IMR-90 (cell line): ENCODE measurements around the gene OR2A1. TPM values are rescaled to one million over a fixed set of nuclear protein-coding genes. Genes with fewer than 3 reads are reported as not detected.
"Not testable (repeated sequence)": the region's sequence is repeated elsewhere in the genome, so short reads cannot be mapped to it uniquely, and the experiment has no call there.

Experiments
- ATAC-seq: fragments of 200-7000 bp; cut with Tn5 transposase; 2 replicates; pipeline ENCODE4 v1.9.1; 2020; ENCODE audit warnings: low read depth, mild to moderate bottlenecking, moderate library complexity
- BruUV-seq: library from RNA; stranded (reverse); fragments of 400-500 nt; replicated peaks from 2 replicates; lab custom pipeline; 2021; lab: Mats Ljungman, UMichigan
- CTCF ChIA-PET: fragments of 300-600 bp; formaldehyde crosslinking; extraction: SDS; loops from one replicate; lab custom pipeline; 2021; ENCODE audit warnings: antibody characterized with exemption; lab: Yijun Ruan, JAX
- POLR2A ChIA-PET: fragments of 300-600 bp; sonication (Branson Sonifier 250); formaldehyde crosslinking; loops from one replicate; lab custom pipeline; 2022; ENCODE audit warnings: antibody characterized with exemption; ENCODE audit not compliant: unreplicated experiment; lab: Charles Lee
- DNase-seq: peaks from one replicate; pipeline ENCODE4 v3.0.0; 2013
- H2AFZ ChIP-seq: replicated peaks from 2 replicates; pipeline ENCODE3; 2013; ENCODE audit warnings: low read length, mild to moderate bottlenecking; ENCODE audit not compliant: poor library complexity
- H2AK5ac ChIP-seq: 2 replicates; pipeline ENCODE4 v1.6.1; 2013; ENCODE audit warnings: low read depth, low read length, inconsistent platforms
- H2AK9ac ChIP-seq: replicated peaks from 2 replicates; pipeline ENCODE3; 2013; ENCODE audit warnings: mild to moderate bottlenecking, low read depth, low read length, moderate library complexity; ENCODE audit not compliant: poor library complexity
- H2BK120ac ChIP-seq: 2 replicates; pipeline ENCODE4 v1.6.1; 2013; ENCODE audit warnings: low read depth, low read length, inconsistent platforms
- H2BK15ac ChIP-seq: 3 replicates; pipeline ENCODE4 v1.6.1; 2013; ENCODE audit warnings: low read depth, low read length, inconsistent platforms
- H2BK20ac ChIP-seq: 2 replicates; pipeline ENCODE4 v1.6.1; 2013; ENCODE audit warnings: low read depth, mild to moderate bottlenecking, inconsistent platforms, low read length, moderate library complexity
- H2BK5ac ChIP-seq: 2 replicates; pipeline ENCODE4 v1.6.1; 2013; ENCODE audit warnings: mild to moderate bottlenecking, low read depth, low read length, inconsistent platforms; ENCODE audit not compliant: poor library complexity, severe bottlenecking
- H3K14ac ChIP-seq: replicated peaks from 2 replicates; pipeline ENCODE4 v1.6.1; 2013; ENCODE audit warnings: low read depth, low read length, inconsistent platforms
- H3K18ac ChIP-seq: 2 replicates; pipeline ENCODE4 v1.6.1; 2013; ENCODE audit warnings: low read depth, low read length, control low read depth
- H3K23ac ChIP-seq: 2 replicates; pipeline ENCODE4 v1.6.1; 2013; ENCODE audit warnings: low read depth, low read length, inconsistent platforms
- H3K27ac ChIP-seq: 2 replicates; pipeline ENCODE4 v1.5.1; 2013; ENCODE audit warnings: mild to moderate bottlenecking, control low read depth, low read length; ENCODE audit not compliant: insufficient read depth
- H3K27me3 ChIP-seq: 2 replicates; pipeline ENCODE4 v1.6.1; 2013; ENCODE audit warnings: low read length; ENCODE audit not compliant: control insufficient read depth, insufficient read depth
- H3K36me3 ChIP-seq: 2 replicates; pipeline ENCODE4 v1.6.1; 2013; ENCODE audit warnings: low read length, mixed read lengths; ENCODE audit not compliant: control insufficient read depth, insufficient read depth
- H3K4ac ChIP-seq: 2 replicates; pipeline ENCODE4 v1.6.1; 2013; ENCODE audit warnings: low read depth, low read length, inconsistent platforms
- H3K4me1 ChIP-seq: 2 replicates; pipeline ENCODE4 v1.6.1; 2013; ENCODE audit warnings: low read length, mixed read lengths; ENCODE audit not compliant: control insufficient read depth, insufficient read depth
- H3K4me2 ChIP-seq: 2 replicates; pipeline ENCODE4 v1.6.1; 2013; ENCODE audit warnings: low read depth, mild to moderate bottlenecking, control low read depth, low read length, moderate library complexity
- H3K4me3 ChIP-seq: 2 replicates; pipeline ENCODE4 v1.5.1; 2013; ENCODE audit warnings: low read depth, mild to moderate bottlenecking, control low read depth, low read length, moderate library complexity; ENCODE audit not compliant: insufficient read depth
- H3K56ac ChIP-seq: 2 replicates; pipeline ENCODE4 v1.6.1; 2013; ENCODE audit warnings: low read length, inconsistent platforms; ENCODE audit not compliant: insufficient read depth; ENCODE audit errors: extremely low read depth
- H3K79me1 ChIP-seq, 2 experiments: 2 replicates each; pipeline ENCODE4 v1.6.1; 2013; ENCODE audit warnings: low read length in 2 of 2, inconsistent platforms in 1 of 2, low read depth in 1 of 2
- H3K9ac ChIP-seq: 2 replicates; pipeline ENCODE4 v1.6.1; 2013; ENCODE audit warnings: low read depth, low read length, control low read depth
- H3K9me1 ChIP-seq: 2 replicates; pipeline ENCODE4 v1.6.1; 2013; ENCODE audit warnings: low read length, inconsistent platforms; ENCODE audit not compliant: insufficient read depth
- H3K9me3 ChIP-seq: 2 replicates; pipeline ENCODE4 v1.6.1; 2013; ENCODE audit warnings: low read length; ENCODE audit not compliant: control insufficient read depth, insufficient read depth
- H4K20me1 ChIP-seq: 2 replicates; pipeline ENCODE4 v1.6.1; 2013; ENCODE audit warnings: low read length, inconsistent platforms; ENCODE audit not compliant: insufficient read depth
- H4K5ac ChIP-seq: 2 replicates; pipeline ENCODE4 v1.6.1; 2013; ENCODE audit warnings: mild to moderate bottlenecking, low read depth, low read length, control low read depth
- H4K8ac ChIP-seq, 2 experiments: 2 replicates each; pipeline ENCODE4 v1.6.1; 2013; ENCODE audit warnings: low read depth in 2 of 2, low read length in 2 of 2, control low read depth in 1 of 2, inconsistent platforms in 1 of 2
- H4K91ac ChIP-seq: 2 replicates; pipeline ENCODE4 v1.6.1; 2013; ENCODE audit warnings: low read depth, low read length, inconsistent platforms; ENCODE audit not compliant: insufficient read depth
- WGBS, 2 experiments: methylation state at CpG; one replicate each; pipeline versions ENCODE4 v1.1.5 to v1.1.7; 2013; ENCODE audit warnings: missing lambda C conversion rate in 2 of 2; ENCODE audit not compliant: insufficient read length in 1 of 2; ENCODE audit errors: extremely low coverage in 2 of 2; 5-methylcytosine and 5-hydroxymethylcytosine counted together
- dilution Hi-C: fragments of 300-500 bp; cut with HindIII; formaldehyde crosslinking; loops from one replicate; pipeline ENCODE4 v1.14.3; 2018; ENCODE audit warnings: low sequenced_read_pairs; ENCODE audit not compliant: unreplicated experiment
- in situ Hi-C: fragments of 300-500 bp; cut with MboI; formaldehyde crosslinking; loops from 3 replicates; pipeline ENCODE4 v1.14.3; 2019; ENCODE audit warnings: low sequenced_read_pairs, inconsistent platforms, mixed read lengths
- intact Hi-C: fragments of 100-400 bp; cut with micrococcal nuclease; formaldehyde crosslinking; loops from 2 replicates; pipeline ENCODE4 v1.10.0; 2022
- polyA plus RNA-seq, 3 experiments: library from polyadenylated mRNA; depleted of rRNA; stranded (reverse); fragments of >200 nt; gene quantifications; 2 replicates each; pipeline ENCODE4 v1.2.3, GENCODE V29; 2012; ENCODE audit warnings: low replicate concordance in 1 of 3
- total RNA-seq: library from RNA; depleted of rRNA; stranded (reverse); fragments of >200 nt; gene quantifications from 2 replicates; pipeline ENCODE4 v1.2.3, GENCODE V29; 2012

The OR2A1 gene
- total and polyA plus RNA-seq, 2 of the 4 experiments (the other 2 are of a cell fraction) = not detected

- H3K4me1 ChIP-seq, H3K56ac ChIP-seq, H3K9ac ChIP-seq, dilution Hi-C loops, CTCF ChIA-PET, H2BK15ac ChIP-seq, H2AK9ac ChIP-seq, H4K20me1 ChIP-seq, H2BK120ac ChIP-seq, H3K4me2 ChIP-seq, H3K4me3 ChIP-seq, H2BK20ac ChIP-seq, H4K5ac ChIP-seq, H3K27ac ChIP-seq, H3K23ac ChIP-seq, H3K9me3 ChIP-seq, H3K14ac ChIP-seq, DNase-seq, intact Hi-C loops, H2AFZ ChIP-seq, H3K18ac ChIP-seq, H2AK5ac ChIP-seq, H4K91ac ChIP-seq, H3K4ac ChIP-seq, POLR2A ChIA-PET, H3K36me3 ChIP-seq, H4K8ac ChIP-seq, in situ Hi-C loops, BruUV-seq, H3K9me1 ChIP-seq, H3K79me1 ChIP-seq, H2BK5ac ChIP-seq, ATAC-seq, H3K27me3 ChIP-seq: not testable (repeated sequence)
- WGBS, 2 experiments = no CpG with 5 or more reads among the region's 19 CpGs
Measured at GRCh38 chr7:144269188-144269587, 43.0 kb upstream of the OR2A1 start, which contains the start of gene CTAGE8. TSS of gene CTAGE8 (minus strand) at chr7:144269288. CDS start at chr7:144269250, 38 bp downstream.

DNA sequence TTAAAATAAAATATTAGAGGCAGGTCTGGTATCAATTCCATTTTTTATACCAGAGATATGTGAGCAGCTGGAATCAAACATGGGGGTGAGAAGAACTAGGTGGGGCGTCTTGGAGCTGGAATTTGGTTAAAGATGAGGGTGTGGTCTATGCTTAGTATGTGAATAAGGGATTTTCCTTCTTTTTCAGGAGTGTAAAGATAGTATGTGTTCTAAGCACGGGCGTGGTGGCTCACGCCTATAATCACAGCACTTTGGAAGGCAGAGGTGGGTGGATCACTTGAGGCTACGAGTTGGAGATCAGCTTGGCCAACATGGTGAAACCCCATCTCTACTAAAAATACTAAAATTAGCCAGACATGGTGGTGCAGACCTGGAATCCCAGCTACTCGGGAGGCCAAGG is 36.9 kb upstream of the OR2A1 start:
- BruUV-seq, H3K23ac ChIP-seq, H3K9me1 ChIP-seq, H3K9me3 ChIP-seq, H2BK120ac ChIP-seq, H2BK15ac ChIP-seq, H3K56ac ChIP-seq, H3K18ac ChIP-seq, CTCF ChIA-PET, intact Hi-C loops, H3K79me1 ChIP-seq, H2AFZ ChIP-seq, H4K5ac ChIP-seq, H3K27ac ChIP-seq, H2BK20ac ChIP-seq, H3K4me2 ChIP-seq, H3K14ac ChIP-seq, H4K91ac ChIP-seq, H3K9ac ChIP-seq, H4K8ac ChIP-seq, H2AK9ac ChIP-seq, H3K36me3 ChIP-seq, in situ Hi-C loops, POLR2A ChIA-PET, H4K20me1 ChIP-seq, H3K4ac ChIP-seq, H3K27me3 ChIP-seq, ATAC-seq, H3K4me3 ChIP-seq, H2AK5ac ChIP-seq, H3K4me1 ChIP-seq, dilution Hi-C loops, H2BK5ac ChIP-seq, DNase-seq: not testable (repeated sequence)
- no CpG with 5 or more reads among the region's 6 CpGs for WGBS, 2 experiments
